Measurements from ENCODE around the gene FUNDC2.

Gene FUNDC2

GRCh38 chrX:155026727-155027508 lies at the start of gene FUNDC2:
TSS of gene FUNDC2 (plus strand) at chrX:155026844. CDS start at chrX:155026939, 95 bp downstream.
- H3K4me1 ChIP-seq (ENCODE audit: control insufficient read depth, insufficient read depth, low read length) = peaks cover 2% of the 10 kb centered on the region; the same call in 1 of the 2 replicates
- H3K36me3 ChIP-seq (ENCODE audit: control insufficient read depth in 2 of 2, insufficient read depth in 1 of 2, low read length in 2 of 2) = no peaks in the 10 kb centered on the region; a peak in 1 of 3 replicates
- H3K9me3 ChIP-seq (ENCODE audit: control insufficient read depth, insufficient read depth, low read depth, low read length) = no peaks in the 10 kb centered on the region
- peak within 1 kb of the TSS; percentile 72 for H3K4me3 ChIP-seq (ENCODE audit: low read depth, low read length)
- H3K27ac ChIP-seq (ENCODE audit: extremely low read depth, low read depth, low read length) = peak within 1 kb of the TSS; percentile 99
- ChIA-PET POLR2A (interaction anchor here (0.6 to 1.4 kb wide), 12 partner anchors 9 to 1589 kb away, joined by 3 to 7 read pairs (median 4); partner anchors contain the start of genes BRCC3, CMC4 and MTCP1), CTCF (interaction anchor here (0.6 to 2.5 kb wide), 3 partner anchors 22 to 31 kb away, joined by 4 to 6 read pairs (median 4); no protein-coding TSS in a partner anchor)
- TF ChIP-seq BCL6B (tag by site-specific recombination; IDR thresholded peaks at IDR 0.05) (no peak), ZNF692 (tag by site-specific recombination; IDR thresholded peaks at IDR 0.05) (peak; percentile 72; the same call in 1 of the 2 replicates), ZNF10 (tag by site-specific recombination; IDR thresholded peaks at IDR 0.05) (0 out of 2 replicates have a peak, but pooled peaks have one; percentile 12), RBAK (tag by site-specific recombination; IDR thresholded peaks at IDR 0.05) (no peak), PATZ1 (tag by site-specific recombination; IDR thresholded peaks at IDR 0.05) (peak; percentile 81), ZNF600 (tag by site-specific recombination; IDR thresholded peaks at IDR 0.05) (peak; percentile 65), ZNF202 (tag by site-specific recombination; IDR thresholded peaks at IDR 0.05; ENCODE audit: borderline replicate concordance) (no peak), INSM2 (tag by site-specific recombination; IDR thresholded peaks at IDR 0.05) (no peak), ZNF341 (tag by site-specific recombination; IDR thresholded peaks at IDR 0.05; ENCODE audit: low read depth) (peak; percentile 85), ZNF426 (tag by site-specific recombination; IDR thresholded peaks at IDR 0.05) (no peak), ZNF704 (tag by site-specific recombination; IDR thresholded peaks at IDR 0.05) (no peak), KLF8 (tag by site-specific recombination; IDR thresholded peaks at IDR 0.05) (peak; percentile 84), ZNF610 (tag by site-specific recombination; IDR thresholded peaks at IDR 0.05; ENCODE audit: borderline replicate concordance) (no peak), ZBTB7A (tag by site-specific recombination; IDR thresholded peaks at IDR 0.05; ENCODE audit: low read depth) (0 out of 2 replicates have a peak, but pooled peaks have one; percentile 23), ZEB2 (tag by site-specific recombination; IDR thresholded peaks at IDR 0.05) (peak; percentile 88), ZBTB20 (tag by site-specific recombination; IDR thresholded peaks at IDR 0.05) (peak; percentile 38; the same call in 1 of the 2 replicates), ZNF518A (tag by site-specific recombination; conservative IDR thresholded peaks at IDR 0.05; ENCODE audit: low read depth) (0 out of 2 replicates have a peak, but pooled peaks have one; percentile 43), ZBTB6 (tag by site-specific recombination; IDR thresholded peaks at IDR 0.05) (no peak), BCL11B (tag by site-specific recombination; IDR thresholded peaks at IDR 0.05; ENCODE audit: low read depth) (0 out of 2 replicates have a peak, but pooled peaks have one; percentile 58), ZNF791 (tag by site-specific recombination; IDR thresholded peaks at IDR 0.05) (no peak), ZNF660 (tag by site-specific recombination; IDR thresholded peaks at IDR 0.05) (peak; percentile 59), ZNF792 (tag by site-specific recombination; IDR thresholded peaks at IDR 0.05) (no peak)
